Testis (tissue), 2 donors: ENCODE measurements around the gene ATRNL1.
"Not testable (repeated sequence)": the region's sequence is repeated elsewhere in the genome, so short reads cannot be mapped to it uniquely, and the experiment has no call there.

Source experiments
- POLR2A ChIP-seq: fragments of 450-650 bp; IDR thresholded peaks from one replicate; pipeline ENCODE4 v1.6.1; 2017; ENCODE audit warnings: antibody characterized with exemption, mild to moderate bottlenecking, moderate library complexity
- TF ChIP-seq, protein P1 (sequence below), 3 experiments: fragments of 450-650 bp in 2 of 3; fragments of 200-600 bp in 1 of 3; sonication (generic) in 1 of 3; IDR thresholded peaks; one replicate each; pipeline ENCODE4 v1.5.1; 2016 to 2019; ENCODE audit warnings: antibody characterized with exemption in 3 of 3, mild to moderate bottlenecking in 2 of 3, moderate library complexity in 1 of 3

DNA sequence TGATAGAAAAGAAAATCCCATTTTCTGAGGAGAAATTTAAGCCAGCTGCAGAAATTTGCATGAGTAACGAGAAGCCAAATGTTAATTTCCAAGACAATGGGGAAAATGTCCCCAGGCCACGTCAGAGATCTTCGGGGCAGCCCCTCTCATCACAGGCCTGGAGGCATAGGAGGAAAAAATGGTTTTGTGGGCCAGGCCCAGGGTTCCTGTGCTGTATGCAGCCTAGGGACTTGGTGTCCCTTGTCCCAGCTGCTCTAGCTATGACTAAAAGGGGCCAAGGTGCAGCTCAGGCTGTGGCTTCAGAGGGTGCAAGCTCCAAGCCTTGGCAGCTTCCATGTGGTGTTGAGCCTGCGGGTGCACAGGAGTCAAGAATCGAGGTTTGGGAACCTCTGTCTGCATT, 12.2 kb downstream of the ATRNL1 start:
- TF ChIP-seq, protein P1, sequence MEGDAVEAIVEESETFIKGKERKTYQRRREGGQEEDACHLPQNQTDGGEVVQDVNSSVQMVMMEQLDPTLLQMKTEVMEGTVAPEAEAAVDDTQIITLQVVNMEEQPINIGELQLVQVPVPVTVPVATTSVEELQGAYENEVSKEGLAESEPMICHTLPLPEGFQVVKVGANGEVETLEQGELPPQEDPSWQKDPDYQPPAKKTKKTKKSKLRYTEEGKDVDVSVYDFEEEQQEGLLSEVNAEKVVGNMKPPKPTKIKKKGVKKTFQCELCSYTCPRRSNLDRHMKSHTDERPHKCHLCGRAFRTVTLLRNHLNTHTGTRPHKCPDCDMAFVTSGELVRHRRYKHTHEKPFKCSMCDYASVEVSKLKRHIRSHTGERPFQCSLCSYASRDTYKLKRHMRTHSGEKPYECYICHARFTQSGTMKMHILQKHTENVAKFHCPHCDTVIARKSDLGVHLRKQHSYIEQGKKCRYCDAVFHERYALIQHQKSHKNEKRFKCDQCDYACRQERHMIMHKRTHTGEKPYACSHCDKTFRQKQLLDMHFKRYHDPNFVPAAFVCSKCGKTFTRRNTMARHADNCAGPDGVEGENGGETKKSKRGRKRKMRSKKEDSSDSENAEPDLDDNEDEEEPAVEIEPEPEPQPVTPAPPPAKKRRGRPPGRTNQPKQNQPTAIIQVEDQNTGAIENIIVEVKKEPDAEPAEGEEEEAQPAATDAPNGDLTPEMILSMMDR (IDR thresholded peaks at IDR 0.05), result not testable (repeated sequence)
- not testable (repeated sequence) for TF ChIP-seq POLR2A
